SKM-1 treated with dmso at 0.1 percent for 144 hours (cell line): ENCODE measurements around the gene R3HDML.

Experiments used
- DNase-seq: peaks from one replicate; lab custom pipeline; 2025; ENCODE audit not compliant: unreplicated experiment; lab: John Stamatoyannopoulos, UW

R3HDML gene

GRCh38 chr20:44398335-44398734 is 61.5 kb downstream of the R3HDML start:
- no peak for DNase-seq

- DNase-seq = no peak
Measured at GRCh38 chr20:44399446-44399845, 62.6 kb downstream of the R3HDML start.

- no peak for DNase-seq
Measured at GRCh38 chr20:44400671-44400969, 63.8 kb downstream of the R3HDML start.
